Measurements from ENCODE around the gene RNASE8.
"Not testable (repeated sequence)": the region's sequence is repeated elsewhere in the genome, so short reads cannot be mapped to it uniquely, and the experiment has no call there.

The RNASE8 gene

GRCh38 chr14:21057803-21058675 lies at the start of gene RNASE8:
TSS of gene RNASE8 (plus strand) at chr14:21057822. CDS start at chr14:21057893, 71 bp downstream.
- DNase-seq: no peak

- DNase-seq: not testable (repeated sequence)
Measured at GRCh38 chr14:21009721-21010120, 47.9 kb upstream of the RNASE8 start.

GRCh38 chr14:21011136-21011535 lies 46.5 kb upstream of the RNASE8 start:
- no peak for DNase-seq

GRCh38 chr14:21014761-21015190 lies 42.8 kb upstream of the RNASE8 start:
- DNase-seq: peak; percentile 80 to 90

- DNase-seq: no peak
Measured at GRCh38 chr14:21015312-21015711, 42.3 kb upstream of the RNASE8 start.

GRCh38 chr14:21016413-21017190 lies 41.0 kb upstream of the RNASE8 start:
- DNase-seq: no peak

- DNase-seq: no peak
Measured at GRCh38 chr14:21017528-21018245, 39.9 kb upstream of the RNASE8 start.

GRCh38 chr14:21018286-21018685 lies 39.3 kb upstream of the RNASE8 start:
- no peak for DNase-seq

GRCh38 chr14:21018781-21019180 lies 38.8 kb upstream of the RNASE8 start:
- DNase-seq: no peak

- no peak for DNase-seq
Measured at GRCh38 chr14:21019366-21019765, 38.3 kb upstream of the RNASE8 start.

- no peak for DNase-seq
Measured at GRCh38 chr14:21020977-21021545, 36.6 kb upstream of the RNASE8 start.

- no peak for DNase-seq
Measured at GRCh38 chr14:21022686-21023085, 34.9 kb upstream of the RNASE8 start.

GRCh38 chr14:21023174-21023573 lies 34.4 kb upstream of the RNASE8 start:
- no peak for DNase-seq

- no peak for DNase-seq
Measured at GRCh38 chr14:21023817-21024584, 33.6 kb upstream of the RNASE8 start.

- peak in 1 of 2 experiments; percentile 18 for DNase-seq
Measured at GRCh38 chr14:21024585-21025370, 32.8 kb upstream of the RNASE8 start, which contains the start of gene NDRG2. TSS of gene NDRG2 (minus strand) at chr14:21025061. CDS start at chr14:21023315, 1,746 bp downstream.

GRCh38 chr14:21025371-21026273 lies 32.0 kb upstream of the RNASE8 start:
- no peak for DNase-seq

GRCh38 chr14:21026274-21026987 lies 31.2 kb upstream of the RNASE8 start:
- no peak for DNase-seq

GRCh38 chr14:21026988-21027315 lies 30.7 kb upstream of the RNASE8 start:
- DNase-seq: no peak

GRCh38 chr14:21029917-21030316 lies 27.7 kb upstream of the RNASE8 start, which contains the start of gene TPPP2:
TSS of gene TPPP2 (plus strand) at chr14:21030217. CDS start at chr14:21030582, 365 bp downstream.
- no peak for DNase-seq
